NCI-H226 (cell line): ENCODE data around the gene SLC4A4.

Experiments
- DNase-seq: peaks from one replicate; pipeline ENCODE4 v3.0.0-alpha.2; 2015

Gene SLC4A4

GRCh38 chr4:71338846-71339593, at the start of gene SLC4A4:
TSS of gene SLC4A4 (plus strand) at chr4:71339020.
- DNase-seq: peak; percentile 44

GRCh38 chr4:71290074-71290473, 48.7 kb upstream of the SLC4A4 start:
- peak; percentile 58 for DNase-seq

- no peak for DNase-seq
Observed at GRCh38 chr4:71290476-71290875, 48.3 kb upstream of the SLC4A4 start.

GRCh38 chr4:71292228-71292627, 46.6 kb upstream of the SLC4A4 start:
- no peak for DNase-seq

GRCh38 chr4:71293705-71294104, 45.1 kb upstream of the SLC4A4 start:
- peak; percentile 64 for DNase-seq

GRCh38 chr4:71294301-71294700, 44.5 kb upstream of the SLC4A4 start:
- DNase-seq: no peak

- no peak for DNase-seq
Observed at GRCh38 chr4:71296945-71297344, 41.9 kb upstream of the SLC4A4 start.

GRCh38 chr4:71300362-71300761, 38.5 kb upstream of the SLC4A4 start:
- DNase-seq: no peak

- DNase-seq: no peak
Observed at GRCh38 chr4:71300964-71301363, 37.9 kb upstream of the SLC4A4 start.

GRCh38 chr4:71303287-71303686, 35.5 kb upstream of the SLC4A4 start:
- no peak for DNase-seq

- DNase-seq: no peak
Observed at GRCh38 chr4:71303850-71304249, 35.0 kb upstream of the SLC4A4 start.

GRCh38 chr4:71304289-71304850, 34.5 kb upstream of the SLC4A4 start:
- no peak for DNase-seq

GRCh38 chr4:71307729-71308128, 31.1 kb upstream of the SLC4A4 start:
- no peak for DNase-seq

GRCh38 chr4:71322425-71322824, 16.4 kb upstream of the SLC4A4 start:
- DNase-seq: peak; percentile 57

GRCh38 chr4:71333368-71333767, 5.5 kb upstream of the SLC4A4 start:
- DNase-seq: no peak

- DNase-seq: no peak
Observed at GRCh38 chr4:71333960-71334359, 4.9 kb upstream of the SLC4A4 start.

- peak; percentile 49 for DNase-seq
Observed at GRCh38 chr4:71334465-71334882, 4.3 kb upstream of the SLC4A4 start.

- no peak for DNase-seq
Observed at GRCh38 chr4:71343670-71344466, 5.0 kb downstream of the SLC4A4 start.

GRCh38 chr4:71346710-71347109, 7.9 kb downstream of the SLC4A4 start:
- no peak for DNase-seq

- DNase-seq: no peak
Observed at GRCh38 chr4:71348586-71348985, 9.8 kb downstream of the SLC4A4 start.

GRCh38 chr4:71355045-71355444, 16.2 kb downstream of the SLC4A4 start:
- DNase-seq: peak; percentile 3

GRCh38 chr4:71355971-71356370, 17.2 kb downstream of the SLC4A4 start:
- DNase-seq: no peak

GRCh38 chr4:71356924-71357663, 18.3 kb downstream of the SLC4A4 start:
- DNase-seq: no peak
